Common myeloid progenitor, CD34-positive (primary cell): Measurements from ENCODE around the gene ZNF662.

Source experiments
- CTCF ChIA-PET: fragments of 350-600 bp; sonication (Branson Sonifier 250); formaldehyde crosslinking; loops from one replicate; lab custom pipeline; 2021; ENCODE audit warnings: antibody characterized with exemption; lab: Charles Lee
- POLR2A ChIA-PET: fragments of 350-600 bp; sonication (Branson Sonifier 250); formaldehyde crosslinking; loops from one replicate; lab custom pipeline; 2021; ENCODE audit warnings: antibody characterized with exemption; lab: Charles Lee
- DNase-seq, 3 donors: peaks; one replicate each; pipeline versions ENCODE4 v3.0.0 to v3.0.0-alpha.2; 2013
- H3K27ac ChIP-seq, 2 experiments: 1 replicate in 1 of 2; 2 replicates in 1 of 2; pipeline ENCODE4 v1.7.0; 2013; ENCODE audit warnings: inconsistent platforms in 2 of 2, low read length in 2 of 2, mild to moderate bottlenecking in 2 of 2, low read depth in 1 of 2, moderate library complexity in 1 of 2; ENCODE audit not compliant: severe bottlenecking in 2 of 2, insufficient read depth in 1 of 2, poor library complexity in 1 of 2
- H3K27me3 ChIP-seq, 5 experiments: replicated peaks in 2 of 5; 1 replicate in 3 of 5; 2 replicates in 2 of 5; pipeline versions ENCODE4 v1.6.1 to v1.7.0; 2013; ENCODE audit warnings: low read length in 4 of 5, mild to moderate bottlenecking in 2 of 5, moderate library complexity in 2 of 5, inconsistent platforms in 1 of 5; ENCODE audit not compliant: insufficient read depth in 5 of 5, control insufficient read depth in 4 of 5
- H3K36me3 ChIP-seq, 4 experiments: 1 replicate in 2 of 4; 2 replicates in 2 of 4; pipeline versions ENCODE4 v1.6.1 to v1.7.0; 2013; ENCODE audit warnings: low read length in 3 of 4, control low read depth in 1 of 4, mild to moderate bottlenecking in 1 of 4; ENCODE audit not compliant: control insufficient read depth in 4 of 4, insufficient read depth in 4 of 4
- H3K4me1 ChIP-seq, 4 experiments: 1 replicate in 3 of 4; 2 replicates in 1 of 4; pipeline versions ENCODE4 v1.6.1 to v1.7.1; 2013; ENCODE audit warnings: low read length in 3 of 4, mild to moderate bottlenecking in 3 of 4, control low read depth in 1 of 4, inconsistent platforms in 1 of 4, moderate library complexity in 1 of 4; ENCODE audit not compliant: control insufficient read depth in 4 of 4, insufficient read depth in 4 of 4; ENCODE audit errors: control extremely low read depth in 1 of 4
- H3K4me3 ChIP-seq, 7 experiments: 1 replicate in 4 of 7; 2 replicates in 3 of 7; pipeline versions ENCODE4 v1.5.1 to v1.7.0; 2013; ENCODE audit warnings: mild to moderate bottlenecking in 7 of 7, low read length in 6 of 7, moderate library complexity in 6 of 7, inconsistent platforms in 2 of 7, low read depth in 2 of 7, control low read depth in 1 of 7; ENCODE audit not compliant: insufficient read depth in 4 of 7, control insufficient read depth in 1 of 7; ENCODE audit errors: extremely low read depth in 1 of 7
- H3K9me3 ChIP-seq, 5 experiments: 1 replicate in 4 of 5; 2 replicates in 1 of 5; pipeline versions ENCODE4 v1.6.1 to v1.7.1; 2013; ENCODE audit warnings: low read length in 4 of 5, mild to moderate bottlenecking in 2 of 5, inconsistent platforms in 1 of 5, low read depth in 1 of 5, moderate library complexity in 1 of 5; ENCODE audit not compliant: control insufficient read depth in 4 of 5, insufficient read depth in 2 of 5; ENCODE audit errors: control extremely low read depth in 1 of 5
- WGBS: methylation state at CpG from one replicate; pipeline ENCODE4 v1.1.5; 2013; ENCODE audit not compliant: insufficient coverage; 5-methylcytosine and 5-hydroxymethylcytosine counted together

Gene ZNF662

DNA sequence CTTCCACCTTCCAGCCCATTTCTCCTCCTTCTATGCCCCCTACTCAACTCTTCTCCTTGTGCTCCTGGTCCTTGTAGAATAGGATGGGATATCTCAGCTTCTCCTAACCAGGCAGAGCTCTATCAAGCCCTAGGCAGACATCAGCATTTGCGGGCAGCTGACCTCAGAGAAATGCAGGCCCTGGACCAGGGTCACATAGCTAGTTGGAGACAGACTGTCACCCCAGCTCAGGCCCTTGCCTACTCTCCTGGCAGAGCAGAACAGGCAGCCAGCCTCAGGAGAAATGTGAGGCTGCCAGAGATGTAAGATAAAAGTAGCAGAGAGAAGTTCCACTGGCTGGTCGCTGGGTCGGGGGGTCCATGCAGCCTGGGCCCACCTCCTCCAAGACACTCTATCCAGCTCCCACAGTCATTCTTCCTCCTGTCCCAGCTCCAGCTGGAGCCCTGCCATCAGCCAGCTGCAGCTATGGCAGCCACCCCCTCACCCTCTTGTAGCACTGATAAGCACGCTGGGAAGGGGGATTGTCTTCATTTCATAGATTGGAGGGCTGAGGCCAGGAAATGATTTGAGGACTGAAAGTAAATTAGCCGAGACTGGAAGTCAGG lies 34.2 kb upstream of the ZNF662 start:
- WGBS: 84% methylated on average over 2 of the region's 5 CpGs
- no peak overlapping the region for H3K27ac ChIP-seq
- peak in 2 of 3 donors; percentile 13 to 32 for DNase-seq
- no peaks in the 10 kb centered on the region for H3K9me3 ChIP-seq
- CTCF ChIA-PET: interaction anchor here (1.0 to 1.3 kb wide), 3 partner anchors 10 to 32 kb away, joined by 3 to 4 read pairs (median 3); no protein-coding TSS in a partner anchor
- H3K4me1 ChIP-seq: no peaks in the 10 kb centered on the region
- peaks cover 0 to 8% (median 0%) of the 10 kb centered on the region in 5 experiments for H3K27me3 ChIP-seq
- no peaks in the 10 kb centered on the region for H3K36me3 ChIP-seq
- H3K4me3 ChIP-seq: no peak overlapping the region
- POLR2A ChIA-PET: no interaction called here

- Histone ChIP-seq H3K36me3 (no peaks in the 10 kb centered on the region), H3K4me1 (no peaks in the 10 kb centered on the region), H3K9me3 (no peaks in the 10 kb centered on the region), H3K27ac (no peak overlapping the region), H3K4me3 (no peak overlapping the region), H3K27me3 (peaks cover 0 to 11% (median 0%) of the 10 kb centered on the region in 5 experiments)
- no peak for DNase-seq
- 92% methylated on average over 1 of the region's 1 CpG for WGBS
- CTCF ChIA-PET: interaction anchor here (0.7 to 1.3 kb wide), 2 partner anchors 22 to 93 kb away, joined by 3 to 4 read pairs; no protein-coding TSS in a partner anchor
- POLR2A ChIA-PET: no interaction called here
Measured at GRCh38 chr3:42872718-42873117, 33.2 kb upstream of the ZNF662 start.

DNA sequence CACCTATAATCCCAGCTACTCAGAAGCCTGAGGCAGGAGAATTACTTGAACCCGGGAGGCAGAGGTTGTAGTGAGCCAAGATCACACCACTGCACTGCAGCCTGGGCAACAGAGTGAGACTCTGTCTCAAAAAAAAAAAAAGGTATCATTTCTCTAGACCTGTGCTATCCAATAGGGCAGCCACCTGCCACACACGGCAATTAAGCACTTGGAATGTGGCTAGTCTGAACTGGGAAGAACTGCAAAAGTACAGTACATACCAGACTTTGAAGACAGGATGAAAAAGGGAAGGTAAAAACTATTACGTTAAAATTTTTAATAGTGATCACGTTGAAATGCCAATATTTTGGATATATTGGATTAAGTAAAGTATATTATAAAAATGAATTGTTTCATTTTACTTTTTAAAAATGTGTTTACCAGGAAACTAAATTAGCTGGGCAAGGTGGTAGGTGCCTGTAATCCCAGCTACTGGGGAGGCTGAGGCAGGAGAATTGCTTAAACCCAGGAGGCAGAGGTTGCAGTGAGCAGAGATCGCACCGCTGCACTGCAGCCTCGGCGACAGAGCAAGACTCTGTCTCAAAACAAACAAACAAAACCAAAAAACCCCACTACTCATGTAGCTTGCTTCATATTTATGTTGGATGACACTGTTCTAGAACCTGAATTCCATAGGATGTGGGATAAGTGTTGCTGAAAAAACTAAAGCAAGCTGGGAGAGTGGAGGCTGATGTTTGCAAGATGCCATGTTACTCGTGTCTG lies 32.5 kb upstream of the ZNF662 start:
- Histone ChIP-seq H3K9me3 (no peaks in the 10 kb centered on the region), H3K27me3 (peaks cover 0 to 13% (median 0%) of the 10 kb centered on the region in 5 experiments), H3K4me1 (no peaks in the 10 kb centered on the region), H3K4me3 (no peak overlapping the region), H3K27ac (no peak overlapping the region), H3K36me3 (no peaks in the 10 kb centered on the region)
- WGBS: 67% methylated on average over 3 of the region's 9 CpGs
- CTCF ChIA-PET: no interaction called here
- POLR2A ChIA-PET: no interaction called here
- no peak for DNase-seq

- Histone ChIP-seq H3K9me3 (no peaks in the 10 kb centered on the region), H3K27ac (no peak overlapping the region), H3K36me3 (no peaks in the 10 kb centered on the region), H3K4me1 (no peaks in the 10 kb centered on the region), H3K27me3 (peaks cover 0 to 15% (median 0%) of the 10 kb centered on the region in 5 experiments), H3K4me3 (no peak overlapping the region)
- CTCF ChIA-PET: interaction anchor here (1.2 kb wide), 1 partner anchor 18 kb away, joined by 3 read pairs; no protein-coding TSS in a partner anchor
- POLR2A ChIA-PET: no interaction called here
- DNase-seq: no peak
- 100% methylated on average over 7 of the region's 10 CpGs for WGBS
Measured at GRCh38 chr3:42874749-42875148, 31.2 kb upstream of the ZNF662 start.

DNA sequence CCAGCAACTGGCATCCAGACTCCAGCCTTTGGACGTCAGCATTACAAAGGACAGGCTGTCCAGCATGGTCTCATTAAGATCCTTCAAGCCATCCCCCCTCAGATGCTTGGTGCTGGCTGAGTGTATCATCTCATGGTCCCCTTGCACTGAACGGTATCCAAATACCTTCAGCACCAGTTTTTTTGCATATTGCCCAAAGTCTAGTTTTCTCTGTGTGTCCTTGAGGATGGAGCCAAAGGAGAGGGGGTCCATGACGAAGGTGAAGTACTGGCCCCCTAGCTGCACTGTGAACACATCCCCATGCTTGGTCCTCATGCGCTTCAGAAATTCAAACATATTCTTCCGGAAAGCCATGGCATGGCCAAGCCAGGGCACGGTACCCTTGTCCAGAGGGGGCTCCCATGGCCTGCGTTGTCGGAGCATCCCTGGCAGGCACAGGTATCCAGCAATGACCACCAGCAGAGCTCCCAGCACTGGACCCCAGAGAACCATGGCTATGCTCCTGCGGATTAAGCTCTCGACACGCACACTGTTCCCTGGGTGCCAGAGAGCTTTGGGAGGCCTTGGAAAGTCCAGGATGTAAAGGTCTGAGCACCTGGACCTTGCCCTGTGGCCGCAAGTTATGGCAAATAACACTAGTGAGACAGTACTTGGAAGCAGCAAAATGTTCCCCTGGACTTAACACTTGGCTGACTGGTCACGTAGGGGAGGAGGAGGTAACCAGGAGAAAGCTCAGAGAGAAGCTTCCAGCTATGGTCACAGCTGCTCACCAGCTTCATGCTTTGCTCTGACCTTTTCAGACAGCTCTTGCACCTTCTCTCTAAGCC lies 30.4 kb upstream of the ZNF662 start, which contains the start of gene CYP8B1:
TSS of gene CYP8B1 (minus strand) at position 555 of the 827 bp plus-strand sequence. CDS start at position 492, 63 bp downstream.
- no peaks in the 10 kb centered on the region for H3K36me3 ChIP-seq
- no peak within 1 kb of the TSS for H3K4me3 ChIP-seq
- 96% methylated on average over 13 of the region's 13 CpGs for WGBS
- H3K27ac ChIP-seq: no peak within 1 kb of the TSS
- ChIA-PET POLR2A (no interaction called here), CTCF (interaction anchor here (1.2 to 1.3 kb wide), 2 partner anchors 19 to 324 kb away, joined by 3 read pairs; no protein-coding TSS in a partner anchor)
- peaks cover 0 to 16% (median 0%) of the 10 kb centered on the region in 5 experiments for H3K27me3 ChIP-seq
- no peak for DNase-seq
- peaks cover 0 to 3% (median 2%) of the 10 kb centered on the region in 4 experiments for H3K4me1 ChIP-seq
- no peaks in the 10 kb centered on the region for H3K9me3 ChIP-seq

- ChIA-PET POLR2A (no interaction called here), CTCF (interaction anchor here (1.3 to 3.0 kb wide), 2 partner anchors 97 to 324 kb away, joined by 3 to 17 read pairs; no protein-coding TSS in a partner anchor)
- Histone ChIP-seq H3K36me3 (no peaks in the 10 kb centered on the region), H3K27me3 (peaks cover 0 to 17% (median 0%) of the 10 kb centered on the region in 5 experiments), H3K4me3 (no peak overlapping the region), H3K9me3 (no peaks in the 10 kb centered on the region), H3K4me1 (peaks cover 1 to 10% (median 8%) of the 10 kb centered on the region in 4 experiments), H3K27ac (no peak overlapping the region)
- no peak for DNase-seq
- no CpG with 5 or more reads among the region's 1 CpG for WGBS
Measured at GRCh38 chr3:42876401-42876800, 29.5 kb upstream of the ZNF662 start.
